SH-SY5Y (cell line): ENCODE data around the gene ZBTB47.

Experiments
- GATA2 ChIP-seq: IDR thresholded peaks from 2 replicates; pipeline ENCODE4 v1.6.1; 2011; ENCODE audit warnings: mild to moderate bottlenecking, low read depth, low read length
- GATA3 ChIP-seq: IDR thresholded peaks from 2 replicates; pipeline ENCODE4 v1.6.1; 2011; ENCODE audit warnings: low read depth, mild to moderate bottlenecking, low read length, moderate library complexity

DNA sequence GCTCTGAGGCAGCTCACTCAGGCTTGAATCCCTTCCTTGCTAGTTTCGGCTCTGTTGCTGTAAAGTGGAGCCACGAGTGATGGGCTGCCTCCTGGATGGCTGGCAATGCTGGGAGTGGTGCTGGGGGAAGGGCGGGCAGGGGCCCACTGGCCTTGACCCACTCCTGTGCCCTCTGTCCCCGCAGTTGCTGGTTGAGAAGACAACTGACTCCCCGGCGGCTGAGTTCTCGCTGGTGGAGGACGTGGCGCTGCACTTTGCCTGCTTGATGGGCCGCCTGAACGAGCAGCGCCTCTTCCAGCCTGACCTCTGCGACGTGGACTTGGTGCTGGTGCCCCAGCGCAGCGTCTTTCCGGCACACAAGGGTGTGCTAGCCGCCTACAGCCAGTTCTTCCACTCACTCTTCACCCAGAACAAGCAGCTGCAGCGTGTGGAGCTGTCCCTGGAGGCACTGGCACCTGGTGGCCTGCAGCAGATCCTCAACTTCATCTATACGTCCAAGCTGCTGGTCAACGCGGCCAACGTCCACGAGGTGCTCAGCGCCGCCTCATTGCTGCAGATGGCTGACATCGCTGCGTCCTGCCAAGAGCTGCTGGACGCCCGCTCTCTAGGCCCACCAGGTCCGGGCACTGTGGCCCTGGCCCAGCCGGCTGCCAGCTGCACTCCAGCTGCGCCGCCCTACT, 4.7 kb downstream of the ZBTB47 start:
- no peak for TF ChIP-seq GATA3
- no peak for TF ChIP-seq GATA2
